CD4-positive, alpha-beta T cell (primary cell): ENCODE data around the gene ERC2. TPM values are rescaled to one million over a fixed set of nuclear protein-coding genes. Genes with fewer than 3 reads are reported as not detected.

Source experiments
- ATAC-seq: fragments of 200-7000 bp; cut with Tn5 transposase; one replicate; pipeline ENCODE4 v1.10.0; 2022; ENCODE audit warnings: mild to moderate bottlenecking; ENCODE audit not compliant: poor library complexity
- CTCF ChIA-PET: fragments of 350-600 bp; sonication (Branson Sonifier 250); formaldehyde crosslinking; loops from one replicate; lab custom pipeline; 2021; ENCODE audit warnings: antibody characterized with exemption, inconsistent platforms; lab: Charles Lee
- POLR2A ChIA-PET: fragments of 350-600 bp; sonication (Branson Sonifier 250); formaldehyde crosslinking; loops from one replicate; lab custom pipeline; 2021; ENCODE audit warnings: antibody characterized with exemption, inconsistent platforms; lab: Charles Lee
- DNase-seq, 14 experiments: peaks; one replicate each; pipeline ENCODE4 v3.0.0-alpha.2; 2013 to 2020; ENCODE audit warnings: mixed read lengths in 2 of 14
- H3K27ac ChIP-seq, 2 donors: one replicate each; pipeline versions ENCODE4 v1.5.1 to v1.7.0; 2013; ENCODE audit warnings: low read length in 2 of 2, low read depth in 1 of 2, mild to moderate bottlenecking in 1 of 2
- H3K27me3 ChIP-seq, 2 experiments: 1 replicate in 1 of 2; 2 replicates in 1 of 2; pipeline versions ENCODE4 v1.6.1 to v1.7.0; 2013; ENCODE audit warnings: low read length in 2 of 2, control low read depth in 1 of 2, mild to moderate bottlenecking in 1 of 2, moderate library complexity in 1 of 2; ENCODE audit not compliant: insufficient read depth in 2 of 2, control insufficient read depth in 1 of 2
- H3K36me3 ChIP-seq: one replicate; pipeline ENCODE4 v1.6.1; 2013; ENCODE audit warnings: low read length, control low read depth; ENCODE audit not compliant: insufficient read depth
- H3K4me1 ChIP-seq: one replicate; pipeline ENCODE4 v1.6.1; 2013; ENCODE audit warnings: low read length, control low read depth; ENCODE audit not compliant: insufficient read depth
- H3K4me3 ChIP-seq: one replicate; pipeline ENCODE4 v1.5.1; 2013; ENCODE audit warnings: mild to moderate bottlenecking, low read length, moderate library complexity
- H3K9me3 ChIP-seq, 2 experiments: 1 replicate in 1 of 2; 2 replicates in 1 of 2; pipeline versions ENCODE4 v1.6.1 to v1.7.0; 2013; ENCODE audit warnings: low read length in 2 of 2, mild to moderate bottlenecking in 2 of 2, control low read depth in 1 of 2, moderate library complexity in 1 of 2; ENCODE audit not compliant: control insufficient read depth in 1 of 2, insufficient read depth in 1 of 2
- H3K27ac Mint-ChIP-seq: one replicate; pipeline ENCODE4 v1.8.0; 2020; ENCODE audit warnings: mixed read lengths
- H3K27me3 Mint-ChIP-seq: one replicate; pipeline ENCODE4 v1.8.0; 2021; ENCODE audit warnings: mixed read lengths
- H3K36me3 Mint-ChIP-seq: one replicate; pipeline ENCODE4 v1.8.0; 2021; ENCODE audit warnings: low read depth, mixed read lengths
- H3K4me1 Mint-ChIP-seq: one replicate; pipeline ENCODE4 v1.8.0; 2021; ENCODE audit warnings: low read depth, mixed read lengths
- H3K4me3 Mint-ChIP-seq: one replicate; pipeline ENCODE4 v1.8.0; 2020; ENCODE audit warnings: mild to moderate bottlenecking, mixed read lengths
- H3K9me3 Mint-ChIP-seq: one replicate; pipeline ENCODE4 v1.8.0; 2020; ENCODE audit warnings: mixed read lengths
- intact Hi-C, 2 experiments: fragments of 100-400 bp; cut with DNase I in 1 of 2; cut with micrococcal nuclease in 1 of 2; formaldehyde crosslinking; loops; one replicate each; pipeline versions ENCODE4 v1.15.1 to v1.9.0; 2023 to 2025; cut with DNase I, micrococcal nuclease
- total RNA-seq, 174 experiments: library from RNA in 2 of 174; stranded (reverse) in 2 of 174; gene quantifications; one replicate each; pipeline ENCODE4 v1.2.3 and lab custom pipeline; 2021 to 2026
- TF ChIP-seq, protein P1 (sequence below): fragments of 200-600 bp; IDR thresholded peaks from one replicate; pipeline ENCODE4 v1.8.0; 2022; ENCODE audit warnings: antibody characterized with exemption, mild to moderate bottlenecking

The ERC2 gene
- total RNA-seq, 2 experiments from 2014 or later = not detected

- no peaks in the 10 kb centered on the region for H3K36me3 Mint-ChIP-seq
- DNase-seq (no peak), ATAC-seq (no peak)
- no peak overlapping the region for H3K4me3 Mint-ChIP-seq
- Histone ChIP-seq H3K27ac (no peak overlapping the region), H3K9me3 (peaks cover 0 to 4% of the 10 kb centered on the region in 2 experiments), H3K27me3 (no peaks in the 10 kb centered on the region), H3K4me1 (no peaks in the 10 kb centered on the region), H3K4me3 (no peak overlapping the region), H3K36me3 (no peaks in the 10 kb centered on the region)
- POLR2A ChIA-PET = no interaction called here
- TF ChIP-seq, protein P1, sequence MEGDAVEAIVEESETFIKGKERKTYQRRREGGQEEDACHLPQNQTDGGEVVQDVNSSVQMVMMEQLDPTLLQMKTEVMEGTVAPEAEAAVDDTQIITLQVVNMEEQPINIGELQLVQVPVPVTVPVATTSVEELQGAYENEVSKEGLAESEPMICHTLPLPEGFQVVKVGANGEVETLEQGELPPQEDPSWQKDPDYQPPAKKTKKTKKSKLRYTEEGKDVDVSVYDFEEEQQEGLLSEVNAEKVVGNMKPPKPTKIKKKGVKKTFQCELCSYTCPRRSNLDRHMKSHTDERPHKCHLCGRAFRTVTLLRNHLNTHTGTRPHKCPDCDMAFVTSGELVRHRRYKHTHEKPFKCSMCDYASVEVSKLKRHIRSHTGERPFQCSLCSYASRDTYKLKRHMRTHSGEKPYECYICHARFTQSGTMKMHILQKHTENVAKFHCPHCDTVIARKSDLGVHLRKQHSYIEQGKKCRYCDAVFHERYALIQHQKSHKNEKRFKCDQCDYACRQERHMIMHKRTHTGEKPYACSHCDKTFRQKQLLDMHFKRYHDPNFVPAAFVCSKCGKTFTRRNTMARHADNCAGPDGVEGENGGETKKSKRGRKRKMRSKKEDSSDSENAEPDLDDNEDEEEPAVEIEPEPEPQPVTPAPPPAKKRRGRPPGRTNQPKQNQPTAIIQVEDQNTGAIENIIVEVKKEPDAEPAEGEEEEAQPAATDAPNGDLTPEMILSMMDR = no peak
- H3K27ac Mint-ChIP-seq = no peak overlapping the region
- CTCF ChIA-PET = no interaction called here
- H3K27me3 Mint-ChIP-seq = no peaks in the 10 kb centered on the region
- no peaks in the 10 kb centered on the region for H3K4me1 Mint-ChIP-seq
- intact Hi-C loops = no loop called here
- H3K9me3 Mint-ChIP-seq = no peaks in the 10 kb centered on the region
These were observed 901.1 kb downstream of the ERC2 start for GRCh38 chr3:55567121-55567520.

- CTCF ChIA-PET = no interaction called here
- no peak for DNase-seq
These were observed 902.7 kb downstream of the ERC2 start for GRCh38 chr3:55565521-55565920.

GRCh38 chr3:55564726-55565125 lies 903.5 kb downstream of the ERC2 start:
- ATAC-seq (no peak), DNase-seq (no peak)
- Mint-ChIP-seq H3K9me3 (no peaks in the 10 kb centered on the region), H3K4me3 (no peak overlapping the region), H3K27me3 (no peaks in the 10 kb centered on the region), H3K27ac (no peak overlapping the region), H3K4me1 (no peaks in the 10 kb centered on the region), H3K36me3 (no peaks in the 10 kb centered on the region)
- Histone ChIP-seq H3K27me3 (no peaks in the 10 kb centered on the region), H3K4me3 (no peak overlapping the region), H3K4me1 (no peaks in the 10 kb centered on the region), H3K9me3 (no peaks in the 10 kb centered on the region), H3K36me3 (no peaks in the 10 kb centered on the region), H3K27ac (no peak overlapping the region)
- intact Hi-C loops = no loop called here
- TF ChIP-seq, protein P1 = no peak
- CTCF ChIA-PET = no interaction called here
- POLR2A ChIA-PET = no interaction called here

More at GRCh38 chr3:55565521-55565920, 902.7 kb downstream of the ERC2 start:
- Histone ChIP-seq H3K27ac (no peak overlapping the region), H3K4me3 (no peak overlapping the region), H3K27me3 (no peaks in the 10 kb centered on the region), H3K4me1 (no peaks in the 10 kb centered on the region), H3K36me3 (no peaks in the 10 kb centered on the region), H3K9me3 (no peaks in the 10 kb centered on the region)
- no peak for ATAC-seq
- Mint-ChIP-seq H3K27ac (no peak overlapping the region), H3K4me1 (no peaks in the 10 kb centered on the region), H3K9me3 (no peaks in the 10 kb centered on the region), H3K27me3 (no peaks in the 10 kb centered on the region), H3K4me3 (no peak overlapping the region), H3K36me3 (no peaks in the 10 kb centered on the region)
- TF ChIP-seq, protein P1 = no peak
- POLR2A ChIA-PET = no interaction called here
- intact Hi-C loops = no loop called here
